HCT116 (cell line): ENCODE measurements around the gene OFD1. TPM values are rescaled to one million over a fixed set of nuclear protein-coding genes. Genes with fewer than 3 reads are reported as not detected.

Source experiments
- ATAC-seq: fragments of 200-7000 bp; cut with Tn5 transposase; 2 replicates; pipeline ENCODE4 v1.9.1; 2020; ENCODE audit warnings: mild to moderate bottlenecking, moderate library complexity
- BruUV-seq: library from RNA; stranded (reverse); fragments of 400-500 nt; replicated peaks from 2 replicates; lab custom pipeline; 2021; lab: Mats Ljungman, UMichigan
- CTCF ChIA-PET: fragments of 300-600 bp; sonication (Branson Sonifier 250); formaldehyde crosslinking; loops from one replicate; lab custom pipeline; 2021; ENCODE audit warnings: antibody characterized with exemption; lab: Charles Lee
- POLR2A ChIA-PET: fragments of 300-600, 350-600 bp; sonication (Branson Sonifier 250); formaldehyde crosslinking; loops from one replicate; lab custom pipeline; 2021; ENCODE audit warnings: antibody characterized with exemption; lab: Charles Lee
- RAD21 ChIA-PET, 2 experiments: fragments of 300-600 bp; sonication (Branson Sonifier 250); formaldehyde crosslinking; loops; one replicate each; lab custom pipeline; 2023; ENCODE audit warnings: low total read pairs in 2 of 2; ENCODE audit not compliant: uncharacterized antibody in 2 of 2, unreplicated experiment in 2 of 2, low non-redundant PET in 1 of 2; lab: Charles Lee
- DNase-seq: peaks from one replicate; pipeline ENCODE4 v3.0.0-alpha.2; 2010; ENCODE audit warnings: low read depth, low spot score
- H2AFZ ChIP-seq: fragments of 200-600 bp; shearing (Covaris generic), sonication (generic); 2 replicates; pipeline ENCODE4 v1.6.1; 2017; ENCODE audit warnings: low read depth, mixed run types, mixed read lengths, antibody characterized with exemption, low read length; ENCODE audit not compliant: poor library complexity, severe bottlenecking
- H3K27ac ChIP-seq: 2 replicates; pipeline ENCODE4 v1.5.1; 2012; ENCODE audit warnings: low read depth, low read length
- H3K27me3 ChIP-seq: fragments of 200-600 bp; sonication (generic); 2 replicates; pipeline ENCODE4 v1.6.1; 2016; ENCODE audit warnings: mixed run types, low read length, mixed read lengths; ENCODE audit not compliant: insufficient read depth
- H3K36me3 ChIP-seq, 2 experiments: fragments of 200-500 bp in 1 of 2; fragments of 200-600 bp in 1 of 2; sonication (Bioruptor generic) in 1 of 2; sonication (generic) in 1 of 2; 2 replicates each; pipeline versions ENCODE4 v1.5.1 to v1.6.1; 2014 to 2016; ENCODE audit warnings: low read length in 2 of 2, inconsistent platforms in 1 of 2, mixed read lengths in 1 of 2, mixed run types in 1 of 2; ENCODE audit not compliant: insufficient read depth in 2 of 2, control insufficient read depth in 1 of 2
- H3K4me1 ChIP-seq, 2 experiments: fragments of 200-600 bp in 1 of 2; sonication (generic) in 1 of 2; 2 replicates each; pipeline versions ENCODE4 v1.5.1 to v1.6.1; 2012 to 2017; ENCODE audit warnings: low read length in 2 of 2, inconsistent platforms in 1 of 2, mild to moderate bottlenecking in 1 of 2, mixed read lengths in 1 of 2, mixed run types in 1 of 2, moderate library complexity in 1 of 2; ENCODE audit not compliant: insufficient read depth in 2 of 2, control insufficient read depth in 1 of 2
- H3K4me2 ChIP-seq: fragments of 200-600 bp; sonication (generic); 2 replicates; pipeline ENCODE4 v1.6.1; 2017; ENCODE audit warnings: mixed run types, low read length, mixed read lengths
- H3K4me3 ChIP-seq, 2 experiments: fragments of 200-600 bp in 1 of 2; sonication (generic) in 1 of 2; replicated peaks in 1 of 2; 2 replicates each; pipeline ENCODE4 v1.5.1; 2011 to 2016; ENCODE audit warnings: low read length in 2 of 2, control low read depth in 1 of 2, low read depth in 1 of 2, mild to moderate bottlenecking in 1 of 2, mixed read lengths in 1 of 2, mixed run types in 1 of 2
- H3K79me2 ChIP-seq: fragments of 200-600 bp; sonication (generic); 2 replicates; pipeline ENCODE4 v1.6.1; 2017; ENCODE audit warnings: mild to moderate bottlenecking, mixed run types, low read length, moderate library complexity, mixed read lengths; ENCODE audit not compliant: insufficient read depth
- H3K9ac ChIP-seq: fragments of 200-600 bp; sonication (generic); 2 replicates; pipeline ENCODE4 v1.6.1; 2016; ENCODE audit warnings: low read length, mixed read lengths
- H3K9me2 ChIP-seq: fragments of 200-600 bp; sonication (generic), shearing (Covaris generic); 2 replicates; pipeline ENCODE4 v1.6.1; 2017; ENCODE audit warnings: mixed run types, mild to moderate bottlenecking, moderate library complexity; ENCODE audit not compliant: insufficient read depth
- H3K9me3 ChIP-seq, 2 experiments: fragments of 200-500 bp in 1 of 2; fragments of 200-600 bp in 1 of 2; sonication (Bioruptor generic) in 1 of 2; sonication (generic) in 1 of 2; 2 replicates each; pipeline ENCODE4 v1.6.1; 2014 to 2017; ENCODE audit warnings: low read length in 2 of 2, mixed read lengths in 2 of 2, inconsistent platforms in 1 of 2, low read depth in 1 of 2, mild to moderate bottlenecking in 1 of 2, mixed run types in 1 of 2, moderate library complexity in 1 of 2; ENCODE audit not compliant: control insufficient read depth in 1 of 2, insufficient read depth in 1 of 2
- H4K20me1 ChIP-seq: fragments of 200-600 bp; sonication (generic), shearing (Covaris generic); 2 replicates; pipeline ENCODE4 v1.6.1; 2017; ENCODE audit warnings: mixed run types, mild to moderate bottlenecking, moderate library complexity; ENCODE audit not compliant: insufficient read depth
- CBX3 ChIP-seq: IDR thresholded peaks from 2 replicates; pipeline ENCODE4 v1.6.1; 2012; ENCODE audit warnings: low read depth
- EGR1 ChIP-seq: IDR thresholded peaks from 2 replicates; pipeline ENCODE4 v1.6.1; 2012; ENCODE audit warnings: low read depth
- EZH2phosphoT487 ChIP-seq: fragments of 200-600 bp; IDR thresholded peaks from 2 replicates; pipeline ENCODE4 v1.6.1; 2018; ENCODE audit warnings: antibody characterized with exemption, borderline replicate concordance
- JUND ChIP-seq: IDR thresholded peaks from 2 replicates; pipeline ENCODE4 v1.6.1; 2012
- MAX ChIP-seq: IDR thresholded peaks from 2 replicates; pipeline ENCODE4 v1.6.1; 2012
- POLR2A ChIP-seq: IDR thresholded peaks from 2 replicates; pipeline ENCODE4 v1.7.0; 2011; ENCODE audit warnings: borderline replicate concordance; ENCODE audit not compliant: insufficient read depth, insufficient read length; ENCODE audit errors: extremely low read depth
- SIN3A ChIP-seq: IDR thresholded peaks from 2 replicates; pipeline ENCODE4 v1.6.1; 2012; ENCODE audit warnings: low read depth
- SP1 ChIP-seq: IDR thresholded peaks from 2 replicates; pipeline ENCODE4 v1.6.1; 2012; ENCODE audit warnings: low read depth
- YY1 ChIP-seq: IDR thresholded peaks from 2 replicates; pipeline ENCODE4 v1.6.1; 2011; ENCODE audit warnings: low read length, low read depth, moderate library complexity, mild to moderate bottlenecking; ENCODE audit not compliant: insufficient replicate concordance; ENCODE audit errors: extremely low read depth
- ZFX ChIP-seq: fragments of 450-650 bp; IDR thresholded peaks from 2 replicates; pipeline ENCODE4 v1.6.1; 2017
- intact Hi-C: fragments of 100-400 bp; cut with micrococcal nuclease; formaldehyde crosslinking; loops from 2 replicates; pipeline ENCODE4 v1.10.0; 2022
- total RNA-seq: library from RNA; stranded (reverse); gene quantifications from one replicate; pipeline ENCODE4 v1.2.1, GENCODE V29; 2021; ENCODE audit not compliant: unreplicated experiment
- TF ChIP-seq, protein P1 (sequence below): IDR thresholded peaks from 2 replicates; pipeline ENCODE4 v1.6.1; 2012
- TF ChIP-seq, protein P2 (sequence below): IDR thresholded peaks from 2 replicates; pipeline ENCODE4 v1.6.1; 2012; ENCODE audit warnings: low read depth
- TF ChIP-seq, protein P3 (sequence below): IDR thresholded peaks from 2 replicates; pipeline ENCODE4 v1.6.1; 2011; ENCODE audit warnings: mild to moderate bottlenecking, low read length, moderate library complexity; ENCODE audit not compliant: insufficient replicate concordance; ENCODE audit errors: extremely low read depth

The OFD1 gene
- total RNA-seq, 1 experiment from 2014 or later, result 18.0 TPM

DNA sequence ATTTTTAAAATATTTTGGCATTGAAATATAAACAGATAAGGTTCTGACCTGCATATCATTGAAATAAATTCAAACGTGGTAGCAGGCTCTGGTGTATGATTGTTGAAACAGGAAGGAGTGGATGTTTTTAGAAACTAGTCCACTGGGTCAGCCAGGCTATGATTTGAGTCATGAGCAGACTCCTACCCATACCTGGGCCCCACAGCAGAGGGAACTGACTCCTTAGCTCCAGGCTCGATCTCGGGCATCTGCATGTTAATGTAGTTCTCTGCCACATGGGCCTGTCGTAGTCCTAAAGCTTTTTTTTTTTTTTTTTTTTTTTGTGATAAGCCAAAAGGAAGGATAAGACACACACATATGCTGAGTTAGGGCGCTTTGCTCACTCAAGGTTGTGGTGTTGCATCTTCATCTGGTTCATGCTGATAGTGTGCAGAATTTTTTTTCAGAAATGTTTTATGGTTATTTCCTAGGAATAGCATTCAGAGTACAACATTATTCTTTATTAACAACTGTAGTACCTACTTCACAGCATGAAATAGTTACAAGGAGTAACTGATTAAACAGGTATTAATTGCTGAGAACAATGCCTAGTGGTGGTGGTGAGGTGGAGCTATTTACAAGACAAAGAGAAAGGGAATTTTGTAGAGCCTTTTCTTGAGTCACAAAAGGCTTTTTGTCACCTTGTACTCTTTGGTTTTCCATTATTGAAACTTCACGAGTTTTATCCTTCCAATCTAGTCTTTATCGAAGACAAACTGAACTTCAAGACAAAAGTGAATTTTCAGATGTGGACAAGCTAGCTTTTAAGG lies 27.3 kb downstream of the OFD1 start:
- no peaks in the 10 kb centered on the region for H3K9me2 ChIP-seq
- H3K27me3 ChIP-seq, result no peaks in the 10 kb centered on the region
- no peak overlapping the region for H3K9ac ChIP-seq
- H3K36me3 ChIP-seq, result peaks cover 7% of the 10 kb centered on the region in 2 experiments; a peak in 2 of 4 replicates
- POLR2A ChIA-PET, result no interaction called here
- H3K4me2 ChIP-seq, result no peak overlapping the region
- no TSS peak for BruUV-seq
- no peaks in the 10 kb centered on the region for H3K9me3 ChIP-seq
- H2AFZ ChIP-seq, result no peak overlapping the region
- no peak overlapping the region for H3K4me3 ChIP-seq
- no peaks in the 10 kb centered on the region for H3K4me1 ChIP-seq
- H4K20me1 ChIP-seq, result no peaks in the 10 kb centered on the region
- no peak for DNase-seq
- no peak overlapping the region for H3K27ac ChIP-seq
- TF ChIP-seq, protein P1, sequence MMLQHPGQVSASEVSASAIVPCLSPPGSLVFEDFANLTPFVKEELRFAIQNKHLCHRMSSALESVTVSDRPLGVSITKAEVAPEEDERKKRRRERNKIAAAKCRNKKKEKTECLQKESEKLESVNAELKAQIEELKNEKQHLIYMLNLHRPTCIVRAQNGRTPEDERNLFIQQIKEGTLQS, result no peak
- no peak for TF ChIP-seq JUND
- TF ChIP-seq POLR2A, result no peak
- TF ChIP-seq SP1, result no peak
- TF ChIP-seq, protein P2, sequence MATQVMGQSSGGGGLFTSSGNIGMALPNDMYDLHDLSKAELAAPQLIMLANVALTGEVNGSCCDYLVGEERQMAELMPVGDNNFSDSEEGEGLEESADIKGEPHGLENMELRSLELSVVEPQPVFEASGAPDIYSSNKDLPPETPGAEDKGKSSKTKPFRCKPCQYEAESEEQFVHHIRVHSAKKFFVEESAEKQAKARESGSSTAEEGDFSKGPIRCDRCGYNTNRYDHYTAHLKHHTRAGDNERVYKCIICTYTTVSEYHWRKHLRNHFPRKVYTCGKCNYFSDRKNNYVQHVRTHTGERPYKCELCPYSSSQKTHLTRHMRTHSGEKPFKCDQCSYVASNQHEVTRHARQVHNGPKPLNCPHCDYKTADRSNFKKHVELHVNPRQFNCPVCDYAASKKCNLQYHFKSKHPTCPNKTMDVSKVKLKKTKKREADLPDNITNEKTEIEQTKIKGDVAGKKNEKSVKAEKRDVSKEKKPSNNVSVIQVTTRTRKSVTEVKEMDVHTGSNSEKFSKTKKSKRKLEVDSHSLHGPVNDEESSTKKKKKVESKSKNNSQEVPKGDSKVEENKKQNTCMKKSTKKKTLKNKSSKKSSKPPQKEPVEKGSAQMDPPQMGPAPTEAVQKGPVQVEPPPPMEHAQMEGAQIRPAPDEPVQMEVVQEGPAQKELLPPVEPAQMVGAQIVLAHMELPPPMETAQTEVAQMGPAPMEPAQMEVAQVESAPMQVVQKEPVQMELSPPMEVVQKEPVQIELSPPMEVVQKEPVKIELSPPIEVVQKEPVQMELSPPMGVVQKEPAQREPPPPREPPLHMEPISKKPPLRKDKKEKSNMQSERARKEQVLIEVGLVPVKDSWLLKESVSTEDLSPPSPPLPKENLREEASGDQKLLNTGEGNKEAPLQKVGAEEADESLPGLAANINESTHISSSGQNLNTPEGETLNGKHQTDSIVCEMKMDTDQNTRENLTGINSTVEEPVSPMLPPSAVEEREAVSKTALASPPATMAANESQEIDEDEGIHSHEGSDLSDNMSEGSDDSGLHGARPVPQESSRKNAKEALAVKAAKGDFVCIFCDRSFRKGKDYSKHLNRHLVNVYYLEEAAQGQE, result no peak
- TF ChIP-seq EGR1, result no peak
- TF ChIP-seq EZH2phosphoT487, result no peak
- no peak for TF ChIP-seq ZFX
- no peak for TF ChIP-seq SIN3A
- TF ChIP-seq MAX, result no peak
- no peak for TF ChIP-seq YY1
- TF ChIP-seq CBX3, result no peak
- TF ChIP-seq, protein P3, sequence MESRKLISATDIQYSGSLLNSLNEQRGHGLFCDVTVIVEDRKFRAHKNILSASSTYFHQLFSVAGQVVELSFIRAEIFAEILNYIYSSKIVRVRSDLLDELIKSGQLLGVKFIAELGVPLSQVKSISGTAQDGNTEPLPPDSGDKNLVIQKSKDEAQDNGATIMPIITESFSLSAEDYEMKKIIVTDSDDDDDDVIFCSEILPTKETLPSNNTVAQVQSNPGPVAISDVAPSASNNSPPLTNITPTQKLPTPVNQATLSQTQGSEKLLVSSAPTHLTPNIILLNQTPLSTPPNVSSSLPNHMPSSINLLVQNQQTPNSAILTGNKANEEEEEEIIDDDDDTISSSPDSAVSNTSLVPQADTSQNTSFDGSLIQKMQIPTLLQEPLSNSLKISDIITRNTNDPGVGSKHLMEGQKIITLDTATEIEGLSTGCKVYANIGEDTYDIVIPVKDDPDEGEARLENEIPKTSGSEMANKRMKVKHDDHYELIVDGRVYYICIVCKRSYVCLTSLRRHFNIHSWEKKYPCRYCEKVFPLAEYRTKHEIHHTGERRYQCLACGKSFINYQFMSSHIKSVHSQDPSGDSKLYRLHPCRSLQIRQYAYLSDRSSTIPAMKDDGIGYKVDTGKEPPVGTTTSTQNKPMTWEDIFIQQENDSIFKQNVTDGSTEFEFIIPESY, result no peak
- TF ChIP-seq, all 23 proteins: peak for 0
- intact Hi-C loops, result no loop called here
- no peak for ATAC-seq
- ChIA-PET RAD21 (no interaction called here), CTCF (no interaction called here)
- H3K79me2 ChIP-seq, result no peaks in the 10 kb centered on the region
